ENCODE results near the gene OR10S1. TPM values are rescaled to one million over a fixed set of nuclear protein-coding genes. Genes with fewer than 3 reads are reported as not detected.
"Not testable (repeated sequence)": the region's sequence is repeated elsewhere in the genome, so short reads cannot be mapped to it uniquely, and the experiment has no call there.

OR10S1 gene
- polyA plus RNA-seq (2013), result not detected in 2 replicates

DNA sequence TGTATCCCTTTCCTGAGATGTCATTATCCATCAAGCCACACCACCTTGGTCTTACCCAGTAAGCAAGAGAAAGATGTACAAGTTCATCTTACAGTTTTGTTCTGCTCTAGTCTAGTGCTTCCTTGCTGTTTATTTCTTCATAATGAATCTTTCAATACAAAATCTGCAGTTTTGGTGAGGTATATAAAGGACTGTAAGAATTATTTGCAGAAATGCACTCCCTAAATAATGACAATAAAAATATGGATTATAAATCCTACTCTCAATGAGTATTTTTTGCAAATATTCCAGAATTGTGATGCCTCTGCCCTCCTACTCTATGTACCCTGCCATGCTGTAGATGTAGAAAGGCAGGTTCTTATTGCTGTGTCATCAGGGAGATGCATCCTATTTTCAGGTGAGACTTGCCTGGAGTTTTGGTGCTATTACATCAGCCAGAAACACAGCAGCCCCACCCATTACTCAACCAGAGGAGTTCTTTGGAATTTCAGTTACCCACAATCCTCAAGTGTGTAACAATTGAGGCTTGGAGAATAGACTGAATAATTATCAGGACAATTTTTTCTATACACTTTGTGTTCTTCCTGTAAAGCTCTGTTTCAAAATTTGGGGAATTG is at the start of gene OR10S1:
Gene OR10S1 (minus strand): TSS at position 51 of the 617 bp plus-strand sequence. CDS start 117 bp downstream, outside the sequence.
- Histone ChIP-seq H2BK120ac (ENCODE audit: insufficient read depth, low read length, poor library complexity) (no peak within 1 kb of the TSS), H3K79me2 (ENCODE audit: control insufficient read depth, insufficient read depth, low read length, poor library complexity) (no peaks in the 10 kb centered on the region), H3K4me2 (ENCODE audit: low read length) (no peak within 1 kb of the TSS), H4K91ac (ENCODE audit: low read depth, low read length) (no peak within 1 kb of the TSS), H2BK12ac (ENCODE audit: low read length) (no peak within 1 kb of the TSS), H3K36me3 (ENCODE audit: control insufficient read depth in 1 of 2, insufficient read depth in 2 of 2, low read length in 2 of 2) (no peaks in the 10 kb centered on the region), H3K4ac (ENCODE audit: low read depth, low read length) (no peak within 1 kb of the TSS), H3K14ac (ENCODE audit: low read length) (no peak within 1 kb of the TSS), H3K23ac (ENCODE audit: low read length) (peak within 1 kb of the TSS; percentile 55), H3K27me3 (ENCODE audit: insufficient read depth, low read length) (no peaks in the 10 kb centered on the region), H3K9ac (ENCODE audit: low read length) (no peak within 1 kb of the TSS), H2BK5ac (ENCODE audit: low read depth, low read length, poor library complexity) (no peak within 1 kb of the TSS), H2AK5ac (ENCODE audit: low read length) (no peak within 1 kb of the TSS), H3K18ac (ENCODE audit: low read length) (no peak within 1 kb of the TSS), H3K4me3 (ENCODE audit: low read depth, low read length) (no peak within 1 kb of the TSS), H3K79me1 (ENCODE audit: low read length) (no peaks in the 10 kb centered on the region), H4K8ac (ENCODE audit: low read depth, low read length) (no peak within 1 kb of the TSS), H3K4me1 (ENCODE audit: control insufficient read depth in 1 of 2, insufficient read depth in 2 of 2, low read length in 2 of 2) (no peaks in the 10 kb centered on the region), H3K27ac (ENCODE audit: low read depth, low read length) (no peak within 1 kb of the TSS), H4K12ac (ENCODE audit: low read depth, low read length) (no peak within 1 kb of the TSS), H2AFZ (ENCODE audit: insufficient read depth, low read length, poor library complexity) (no peak within 1 kb of the TSS), H3K9me3 (ENCODE audit: insufficient read depth, low read depth, low read length) (peaks cover 1% of the 10 kb centered on the region)
- DNase-seq, result no peak

DNA sequence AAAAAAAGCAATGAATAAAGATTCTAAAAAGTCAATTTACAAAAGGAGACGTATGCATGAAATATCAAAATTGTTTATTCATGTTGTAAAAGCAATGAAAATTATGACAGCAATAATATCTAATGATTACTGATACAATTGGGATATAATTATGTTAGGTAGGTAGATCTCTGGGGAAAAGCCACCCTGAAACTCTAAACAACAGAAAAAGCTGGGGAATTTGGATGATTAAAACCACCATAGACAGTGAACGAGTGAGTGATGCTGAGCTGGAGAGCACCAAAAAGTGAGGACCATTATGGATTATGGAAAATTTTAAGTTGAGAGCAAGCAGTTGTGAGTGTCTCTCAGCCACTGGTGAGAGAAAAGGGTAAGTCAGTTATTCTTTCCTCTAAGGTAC is 48.9 kb upstream of the OR10S1 start, which contains the start of gene OR10G8:
Gene OR10G8 (plus strand): TSS at position 301 of the 400 bp plus-strand sequence. CDS start 2,825 bp downstream, outside the sequence.
- no peak within 1 kb of the TSS for H3K14ac ChIP-seq (ENCODE audit: low read length)
- no peak within 1 kb of the TSS for H2BK5ac ChIP-seq (ENCODE audit: low read depth, low read length, poor library complexity)
- no peak within 1 kb of the TSS for H3K18ac ChIP-seq (ENCODE audit: low read length)
- no peak within 1 kb of the TSS for H2AK5ac ChIP-seq (ENCODE audit: low read length)
- no peak within 1 kb of the TSS for H4K91ac ChIP-seq (ENCODE audit: low read depth, low read length)
- no peak within 1 kb of the TSS for H2BK12ac ChIP-seq (ENCODE audit: low read length)
- H3K79me1 ChIP-seq (ENCODE audit: low read length), result no peaks in the 10 kb centered on the region
- H3K36me3 ChIP-seq (ENCODE audit: control insufficient read depth in 1 of 2, insufficient read depth in 2 of 2, low read length in 2 of 2), result no peaks in the 10 kb centered on the region
- no peaks in the 10 kb centered on the region for H3K79me2 ChIP-seq (ENCODE audit: control insufficient read depth, insufficient read depth, low read length, poor library complexity)
- no peak within 1 kb of the TSS for H3K4me3 ChIP-seq (ENCODE audit: low read depth, low read length)
- no CpG with 5 or more reads among the region's 2 CpGs for WGBS (ENCODE audit: extremely low coverage, insufficient coverage, insufficient read length)
- H3K4ac ChIP-seq (ENCODE audit: low read depth, low read length), result no peak within 1 kb of the TSS
- no peaks in the 10 kb centered on the region for H3K9me3 ChIP-seq (ENCODE audit: insufficient read depth, low read depth, low read length)
- no peak within 1 kb of the TSS for H3K4me2 ChIP-seq (ENCODE audit: low read length)
- no peak within 1 kb of the TSS for H2BK120ac ChIP-seq (ENCODE audit: insufficient read depth, low read length, poor library complexity)
- H3K9ac ChIP-seq (ENCODE audit: low read length), result no peak within 1 kb of the TSS
- H3K23ac ChIP-seq (ENCODE audit: low read length), result no peak within 1 kb of the TSS
- no peak for DNase-seq
- H4K8ac ChIP-seq (ENCODE audit: low read depth, low read length), result no peak within 1 kb of the TSS
- no peak within 1 kb of the TSS for H4K12ac ChIP-seq (ENCODE audit: low read depth, low read length)
- H3K27ac ChIP-seq (ENCODE audit: low read depth, low read length), result no peak within 1 kb of the TSS
- H2AFZ ChIP-seq (ENCODE audit: insufficient read depth, low read length, poor library complexity), result no peak within 1 kb of the TSS
- no peaks in the 10 kb centered on the region for H3K27me3 ChIP-seq (ENCODE audit: insufficient read depth, low read length)
- no peaks in the 10 kb centered on the region for H3K4me1 ChIP-seq (ENCODE audit: control insufficient read depth in 1 of 2, insufficient read depth in 2 of 2, low read length in 2 of 2)

- H3K27ac ChIP-seq (ENCODE audit: low read depth, low read length); H3K23ac ChIP-seq (ENCODE audit: low read length); H3K79me2 ChIP-seq (ENCODE audit: control insufficient read depth, insufficient read depth, low read length, poor library complexity); H3K9ac ChIP-seq (ENCODE audit: low read length); H3K27me3 ChIP-seq (ENCODE audit: insufficient read depth, low read length); H2BK120ac ChIP-seq (ENCODE audit: insufficient read depth, low read length, poor library complexity); H3K4me3 ChIP-seq (ENCODE audit: low read depth, low read length); H3K9me3 ChIP-seq (ENCODE audit: insufficient read depth, low read depth, low read length); H2BK12ac ChIP-seq (ENCODE audit: low read length); H2BK5ac ChIP-seq (ENCODE audit: low read depth, low read length, poor library complexity); H3K14ac ChIP-seq (ENCODE audit: low read length); H3K18ac ChIP-seq (ENCODE audit: low read length); H2AK5ac ChIP-seq (ENCODE audit: low read length); H3K79me1 ChIP-seq (ENCODE audit: low read length); H3K4me2 ChIP-seq (ENCODE audit: low read length); H3K4ac ChIP-seq (ENCODE audit: low read depth, low read length); H3K4me1 ChIP-seq (ENCODE audit: control insufficient read depth in 1 of 2, insufficient read depth in 2 of 2, low read length in 2 of 2); H2AFZ ChIP-seq (ENCODE audit: insufficient read depth, low read length, poor library complexity); H4K12ac ChIP-seq (ENCODE audit: low read depth, low read length); H4K8ac ChIP-seq (ENCODE audit: low read depth, low read length); H3K36me3 ChIP-seq (ENCODE audit: control insufficient read depth in 1 of 2, insufficient read depth in 2 of 2, low read length in 2 of 2); DNase-seq; H4K91ac ChIP-seq (ENCODE audit: low read depth, low read length): not testable (repeated sequence)
- WGBS (ENCODE audit: extremely low coverage, insufficient coverage, insufficient read length), result no CpG with 5 or more reads among the region's 9 CpGs
These were observed 38.3 kb upstream of the OR10S1 start for GRCh38 chr11:124015837-124016236.

DNA sequence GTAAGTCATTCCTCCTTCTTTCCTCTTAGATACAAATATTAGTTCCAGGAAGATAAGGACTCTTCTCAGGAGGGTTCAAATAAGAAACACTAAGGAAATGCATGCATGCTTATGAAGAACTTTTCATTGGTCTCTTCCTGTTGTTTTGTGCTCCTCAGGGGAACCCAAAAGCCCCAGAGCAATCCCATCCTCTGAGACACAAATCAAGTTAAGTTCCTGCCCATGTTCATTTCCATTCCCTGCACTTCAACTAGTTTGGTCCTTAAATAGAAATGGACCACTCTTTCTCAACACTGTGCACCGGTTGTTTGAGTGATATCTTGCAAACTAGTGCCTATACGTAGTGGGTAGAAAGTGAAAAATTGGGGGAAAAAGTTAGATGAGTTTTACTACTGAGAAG is 35.1 kb upstream of the OR10S1 start, which contains the start of gene OR10G4:
Gene OR10G4 (plus strand): TSS at position 301 of the 400 bp plus-strand sequence. CDS start 2,578 bp downstream, outside the sequence.
- no peak within 1 kb of the TSS for H3K27ac ChIP-seq (ENCODE audit: low read depth, low read length)
- no peak within 1 kb of the TSS for H2BK12ac ChIP-seq (ENCODE audit: low read length)
- H3K4me1 ChIP-seq (ENCODE audit: control insufficient read depth in 1 of 2, insufficient read depth in 2 of 2, low read length in 2 of 2), result no peaks in the 10 kb centered on the region
- H3K79me2 ChIP-seq (ENCODE audit: control insufficient read depth, insufficient read depth, low read length, poor library complexity), result no peaks in the 10 kb centered on the region
- no peaks in the 10 kb centered on the region for H3K9me3 ChIP-seq (ENCODE audit: insufficient read depth, low read depth, low read length)
- no peak within 1 kb of the TSS for H3K18ac ChIP-seq (ENCODE audit: low read length)
- WGBS (ENCODE audit: extremely low coverage, insufficient coverage, insufficient read length), result no CpG with 5 or more reads among the region's 2 CpGs
- H4K8ac ChIP-seq (ENCODE audit: low read depth, low read length), result no peak within 1 kb of the TSS
- no peak within 1 kb of the TSS for H4K91ac ChIP-seq (ENCODE audit: low read depth, low read length)
- H3K4ac ChIP-seq (ENCODE audit: low read depth, low read length), result no peak within 1 kb of the TSS
- H3K23ac ChIP-seq (ENCODE audit: low read length), result no peak within 1 kb of the TSS
- DNase-seq, result no peak
- H2AFZ ChIP-seq (ENCODE audit: insufficient read depth, low read length, poor library complexity), result no peak within 1 kb of the TSS
- no peak within 1 kb of the TSS for H2BK120ac ChIP-seq (ENCODE audit: insufficient read depth, low read length, poor library complexity)
- no peaks in the 10 kb centered on the region for H3K79me1 ChIP-seq (ENCODE audit: low read length)
- no peak within 1 kb of the TSS for H3K9ac ChIP-seq (ENCODE audit: low read length)
- H3K14ac ChIP-seq (ENCODE audit: low read length), result no peak within 1 kb of the TSS
- no peak within 1 kb of the TSS for H2BK5ac ChIP-seq (ENCODE audit: low read depth, low read length, poor library complexity)
- H3K36me3 ChIP-seq (ENCODE audit: control insufficient read depth in 1 of 2, insufficient read depth in 2 of 2, low read length in 2 of 2), result no peaks in the 10 kb centered on the region
- no peak within 1 kb of the TSS for H2AK5ac ChIP-seq (ENCODE audit: low read length)
- no peak within 1 kb of the TSS for H3K4me2 ChIP-seq (ENCODE audit: low read length)
- H3K27me3 ChIP-seq (ENCODE audit: insufficient read depth, low read length), result no peaks in the 10 kb centered on the region
- H4K12ac ChIP-seq (ENCODE audit: low read depth, low read length), result no peak within 1 kb of the TSS
- no peak within 1 kb of the TSS for H3K4me3 ChIP-seq (ENCODE audit: low read depth, low read length)
